K562 (cell line): ENCODE measurements around the gene CLDN24. TPM values are rescaled to one million over a fixed set of nuclear protein-coding genes. Genes with fewer than 3 reads are reported as not detected.

Source experiments
- ATAC-seq: fragments of 200-7000 bp; cut with Tn5 transposase; 3 replicates; pipeline ENCODE4 v1.9.1; 2020; ENCODE audit warnings: moderate library complexity
- BruUV-seq: library from RNA; stranded (reverse); fragments of 400-500 nt; replicated peaks from 2 replicates; lab custom pipeline; 2021; lab: Mats Ljungman, UMichigan
- CTCF ChIA-PET: fragments of 300-600 bp; formaldehyde crosslinking; extraction: SDS; loops from one replicate; lab custom pipeline; 2021; ENCODE audit warnings: low intra/inter-chr PET ratio; lab: Yijun Ruan, JAX
- POLR2A ChIA-PET: fragments of 300-600, 350-650 bp; sonication (Branson Sonifier 250); formaldehyde crosslinking; extraction: SDS; loops from one replicate; lab custom pipeline; 2021; ENCODE audit warnings: antibody characterized with exemption, inconsistent platforms; lab: Yijun Ruan, JAX
- DNase-seq, 4 experiments: peaks; one replicate each; pipeline versions ENCODE4 v3.0.0 to v3.0.0-alpha.2; 2011 to 2018; ENCODE audit warnings: low spot score in 3 of 4, mixed read lengths in 3 of 4; ENCODE audit errors: extremely low read depth in 1 of 4
- FAIRE-seq: peaks from 2 replicates; lab custom pipeline; 2011; peaks lifted over from hg19 to GRCh38; lab: Jason Lieb, UNC
- H2AFZ ChIP-seq: 2 replicates; pipeline ENCODE4 v1.6.0; 2011; ENCODE audit warnings: low read depth, low read length, control low read depth, inconsistent platforms
- H3K27ac ChIP-seq: fragments of 200-600 bp; 3 replicates; pipeline ENCODE4 v1.8.0; 2011; ENCODE audit warnings: low read depth, mild to moderate bottlenecking, control low read depth, inconsistent platforms, low read length, moderate library complexity, mixed read lengths; ENCODE audit errors: extremely low read depth
- H3K27me3 ChIP-seq, 2 experiments: fragments of 300-600 bp in 1 of 2; 2 replicates in 1 of 2; 3 replicates in 1 of 2; pipeline versions ENCODE4 v1.6.0 to v1.8.0; 2011; ENCODE audit warnings: inconsistent platforms in 2 of 2, low read length in 2 of 2, mild to moderate bottlenecking in 1 of 2, mixed read lengths in 1 of 2, moderate library complexity in 1 of 2; ENCODE audit not compliant: control insufficient read depth in 2 of 2, insufficient read depth in 2 of 2
- H3K36me3 ChIP-seq: fragments of 300-600 bp; 3 replicates; pipeline ENCODE4 v1.8.0; 2011; ENCODE audit warnings: mild to moderate bottlenecking, low read length, inconsistent platforms; ENCODE audit not compliant: control insufficient read depth, insufficient read depth
- H3K4me1 ChIP-seq, 2 experiments: fragments of 200-600 bp in 1 of 2; replicated peaks in 1 of 2; 2 replicates in 1 of 2; 3 replicates in 1 of 2; pipeline versions ENCODE4 v1.5.1 to v1.8.0; 2011; ENCODE audit warnings: inconsistent platforms in 2 of 2, low read length in 2 of 2, mild to moderate bottlenecking in 1 of 2, mixed read lengths in 1 of 2, moderate library complexity in 1 of 2; ENCODE audit not compliant: control insufficient read depth in 2 of 2, insufficient read depth in 2 of 2
- H3K4me2 ChIP-seq: 2 replicates; pipeline ENCODE4 v1.6.1; 2011; ENCODE audit warnings: low read length, control low read depth, inconsistent platforms, mixed read lengths; ENCODE audit not compliant: insufficient read depth
- H3K4me3 ChIP-seq: fragments of 200-600 bp; sonication (generic), shearing (Covaris generic); 2 replicates; pipeline ENCODE4 v1.5.1; 2016; ENCODE audit warnings: control low read depth, inconsistent platforms
- H3K79me2 ChIP-seq: fragments of 200-600 bp; 3 replicates; pipeline ENCODE4 v1.8.0; 2011; ENCODE audit warnings: low read length, inconsistent platforms; ENCODE audit not compliant: control insufficient read depth, insufficient read depth
- H3K9ac ChIP-seq, 2 experiments: 2 replicates each; pipeline versions ENCODE4 v1.6.0 to v1.6.1; 2011; ENCODE audit warnings: low read depth in 2 of 2, low read length in 2 of 2, control low read depth in 1 of 2, inconsistent platforms in 1 of 2, mild to moderate bottlenecking in 1 of 2, mixed read lengths in 1 of 2; ENCODE audit not compliant: insufficient read depth in 1 of 2
- H3K9me1 ChIP-seq: one replicate; pipeline ENCODE4 v1.6.0; 2011; ENCODE audit warnings: inconsistent platforms, mild to moderate bottlenecking, low read length, moderate library complexity; ENCODE audit not compliant: control insufficient read depth, insufficient read depth
- H3K9me3 ChIP-seq: replicated peaks from 2 replicates; pipeline ENCODE4 v1.5.1; 2011; ENCODE audit warnings: low read depth, low read length, inconsistent platforms; ENCODE audit not compliant: control insufficient read depth, insufficient read depth
- H4K20me1 ChIP-seq: replicated peaks from 2 replicates; pipeline ENCODE4 v1.6.1; 2011; ENCODE audit warnings: low read length, inconsistent platforms, mixed read lengths; ENCODE audit not compliant: control insufficient read depth, insufficient read depth
- BCL6 ChIP-seq: fragments of 250-450 bp; sonication (Bioruptor Pico); IDR thresholded peaks from 2 replicates; pipeline ENCODE4 v1.4.0; 2020
- CREB3 ChIP-seq: fragments of 450-650 bp; conservative IDR thresholded peaks from 2 replicates; pipeline ENCODE4 v1.6.1; 2016; ENCODE audit warnings: missing genetic modification characterization, low read depth, mild to moderate bottlenecking, missing compliant biosample characterization, moderate library complexity
- NRF1 ChIP-seq, 2 experiments: fragments of 450-650 bp; IDR thresholded peaks in 1 of 2; conservative IDR thresholded peaks in 1 of 2; 2 replicates each; pipeline ENCODE4 v1.6.1; 2014; ENCODE audit warnings: mild to moderate bottlenecking in 2 of 2
- SP2 ChIP-seq: IDR thresholded peaks from 2 replicates; pipeline ENCODE4 v1.6.1; 2011; ENCODE audit warnings: mild to moderate bottlenecking, low read depth, low read length, moderate library complexity; ENCODE audit not compliant: poor library complexity, severe bottlenecking; ENCODE audit errors: extremely low read depth
- ZBTB17 ChIP-seq: fragments of 450-650 bp; formaldehyde crosslinking; IDR thresholded peaks from 2 replicates; pipeline ENCODE4 v1.4.0; 2020; ENCODE audit warnings: mild to moderate bottlenecking
- ZFX ChIP-seq: sonication (generic); formaldehyde crosslinking; IDR thresholded peaks from 2 replicates; pipeline ENCODE4 v1.8.0; 2022; ENCODE audit warnings: mild to moderate bottlenecking, missing genetic modification reagents, moderate library complexity
- ZKSCAN1 ChIP-seq: fragments of 150-350 bp; IDR thresholded peaks from 2 replicates; pipeline ENCODE4 v1.6.1; 2016; ENCODE audit warnings: low read depth, low read length
- ZNF121 ChIP-seq: sonication (generic); formaldehyde crosslinking; conservative IDR thresholded peaks from 2 replicates; pipeline ENCODE4 v1.8.0; 2022; ENCODE audit warnings: missing genetic modification reagents
- ZNF324 ChIP-seq: fragments of 250-450 bp; sonication (Bioruptor Pico); IDR thresholded peaks from 2 replicates; pipeline ENCODE4 v1.4.0; 2020; ENCODE audit warnings: mild to moderate bottlenecking
- ZZZ3 ChIP-seq: fragments of 450-650 bp; IDR thresholded peaks from 2 replicates; pipeline ENCODE4 v1.6.1; 2016; ENCODE audit warnings: antibody characterized with exemption, mild to moderate bottlenecking, moderate library complexity
- WGBS: fragments of 100-300 bp; shearing (Covaris generic); methylation state at CpG from one replicate; pipeline ENCODE4 v1.1.6; 2016; ENCODE audit warnings: low coverage, mixed read lengths; ENCODE audit not compliant: insufficient coverage; ENCODE audit errors: missing lambda C conversion rate; 5-methylcytosine and 5-hydroxymethylcytosine counted together
- in situ Hi-C: fragments of 300-500 bp; cut with MboI; formaldehyde crosslinking; loops from 4 replicates; pipeline ENCODE4 v1.15.0; 2018; ENCODE audit warnings: inconsistent platforms, mixed read lengths
- intact Hi-C: fragments of 100-400 bp; cut with micrococcal nuclease; formaldehyde crosslinking; loops from 2 replicates; pipeline ENCODE4 v1.14.2; 2022
- polyA plus RNA-seq, 8 experiments: library from polyadenylated mRNA; depleted of rRNA in 4 of 8; stranded (reverse) in 5 of 8; unstranded in 3 of 8; fragments of >200 nt; fragmentation: Nextera tagmentation in 2 of 8; fragmentation: Illumina TruSeq in 1 of 8; extraction: Ambion mirVana in 2 of 8; extraction: Trizol in 1 of 8; gene quantifications; 2 replicates each; pipeline versions ENCODE4 v1.2.1 to v1.2.3, GENCODE V29; 2011 to 2014; ENCODE audit warnings: inconsistent platforms in 1 of 8, missing spikeins in 1 of 8
- total RNA-seq, 7 experiments: library from RNA; depleted of rRNA in 6 of 7; stranded (reverse); fragments of >200 nt in 6 of 7; fragmentation: Illumina TruSeq in 2 of 7; extraction: Trizol in 2 of 7; gene quantifications; 2 replicates each; pipeline versions ENCODE4 v1.2.1 to v1.2.3, GENCODE V29; 2011 to 2021; ENCODE audit warnings: low replicate concordance in 1 of 7

The CLDN24 gene
- total and polyA plus RNA-seq, 9 of the 15 experiments (the other 6 are each of a cell fraction or from before 2014, with no cell fraction given): not detected

- Histone ChIP-seq H3K36me3 (no peaks in the 10 kb centered on the region), H2AFZ (no peak overlapping the region), H4K20me1 (no peaks in the 10 kb centered on the region), H3K4me3 (no peak overlapping the region), H3K9me3 (peaks cover 3% of the 10 kb centered on the region; the same call in 1 of the 2 replicates), H3K27me3 (peaks cover 2 to 27% of the 10 kb centered on the region in 2 experiments; a peak in 2 of 5 replicates), H3K79me2 (no peaks in the 10 kb centered on the region), H3K4me1 (peaks cover 0 to 8% of the 10 kb centered on the region in 2 experiments; a peak in 2 of 5 replicates), H3K9ac (no peak overlapping the region), H3K27ac (no peak overlapping the region), H3K4me2 (no peak overlapping the region), H3K9me1 (no peaks in the 10 kb centered on the region)
- in situ Hi-C loops (no loop called here), intact Hi-C loops (no loop called here)
- ATAC-seq (no peak), FAIRE-seq (no peak), DNase-seq (no peak)
- ChIA-PET CTCF (no interaction called here), POLR2A (no interaction called here)
- no peak for TF ChIP-seq ZNF121 (CRISPR knock-in tag)
- TF ChIP-seq ZFX (CRISPR knock-in tag): no peak
- no peak for TF ChIP-seq SP2
- no peak for TF ChIP-seq BCL6
- TF ChIP-seq ZZZ3: no peak
- TF ChIP-seq ZNF324 (CRISPR knock-in tag): no peak
- no peak for TF ChIP-seq NRF1 (conservative IDR thresholded peaks at IDR 0.05 in 1 of 2, IDR thresholded peaks at IDR 0.05 in 1 of 2)
- TF ChIP-seq ZBTB17 (CRISPR knock-in tag): no peak
- no peak for TF ChIP-seq CREB3
- TF ChIP-seq ZKSCAN1: no peak
- no TSS peak for BruUV-seq
- 6% methylated on average over 2 of the region's 2 CpGs for WGBS
Measured at GRCh38 chr4:183330841-183331240, 8.6 kb upstream of the CLDN24 start.
